ENCODE data around the gene PCDH7. TPM values are rescaled to one million over a fixed set of nuclear protein-coding genes. Genes with fewer than 3 reads are reported as not detected.

The PCDH7 gene
- total RNA-seq, 1 experiment from 2014 or later, result 1.9 TPM

DNA sequence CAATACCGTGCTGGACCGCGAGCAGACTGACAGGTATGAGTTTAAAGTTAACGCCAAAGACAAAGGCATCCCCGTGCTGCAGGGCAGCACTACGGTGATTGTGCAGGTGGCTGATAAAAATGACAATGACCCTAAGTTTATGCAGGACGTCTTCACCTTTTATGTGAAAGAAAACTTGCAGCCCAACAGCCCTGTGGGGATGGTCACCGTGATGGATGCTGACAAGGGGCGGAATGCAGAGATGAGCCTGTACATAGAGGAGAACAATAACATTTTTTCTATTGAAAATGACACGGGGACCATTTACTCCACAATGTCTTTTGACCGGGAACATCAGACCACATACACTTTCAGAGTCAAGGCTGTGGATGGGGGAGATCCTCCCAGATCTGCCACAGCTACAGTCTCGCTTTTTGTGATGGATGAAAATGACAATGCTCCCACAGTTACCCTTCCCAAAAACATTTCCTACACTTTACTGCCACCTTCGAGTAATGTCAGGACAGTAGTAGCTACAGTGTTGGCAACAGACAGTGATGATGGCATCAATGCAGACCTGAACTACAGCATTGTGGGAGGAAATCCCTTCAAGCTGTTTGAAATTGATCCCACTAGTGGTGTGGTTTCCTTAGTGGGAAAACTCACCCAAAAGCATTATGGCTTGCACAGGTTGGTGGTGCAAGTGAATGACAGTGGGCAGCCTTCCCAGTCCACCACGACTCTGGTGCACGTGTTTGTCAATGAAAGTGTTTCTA lies 3.2 kb downstream of the PCDH7 start:
- H2AFZ ChIP-seq (ENCODE audit: low read length), result no peak overlapping the region
- no peak overlapping the region for H3K4me2 ChIP-seq (ENCODE audit: low read length)
- intact Hi-C loops (cut with micrococcal nuclease), result no loop called here
- BruUV-seq (replicated peaks), result no TSS peak
- H3F3A ChIP-seq (ENCODE audit: low read length, unreplicated experiment), result no peaks in the 10 kb centered on the region
- CTCF ChIA-PET, result no interaction called here
- no peaks in the 10 kb centered on the region for H4K20me1 ChIP-seq (ENCODE audit: low read length)
- POLR2A ChIA-PET (ENCODE audit: unreplicated experiment), result no interaction called here
- peaks cover 10% of the 10 kb centered on the region; the same call in 1 of the 2 replicates for H3K4me1 ChIP-seq (ENCODE audit: insufficient read depth, low read length)
- H3K4me3 ChIP-seq (ENCODE audit: low read length), result no peak overlapping the region
- H3K27me3 ChIP-seq (ENCODE audit: low read length), result no peaks in the 10 kb centered on the region
- no peaks in the 10 kb centered on the region for H3K9me3 ChIP-seq (ENCODE audit: low read length)
- TF ChIP-seq EZH2phosphoT487 (IDR thresholded peaks at IDR 0.05; ENCODE audit: borderline replicate concordance, low read length), result no peak
- TF ChIP-seq EZH2 (IDR thresholded peaks at IDR 0.05; ENCODE audit: low read length, unreplicated experiment), result no peak
- TF ChIP-seq, protein P1, sequence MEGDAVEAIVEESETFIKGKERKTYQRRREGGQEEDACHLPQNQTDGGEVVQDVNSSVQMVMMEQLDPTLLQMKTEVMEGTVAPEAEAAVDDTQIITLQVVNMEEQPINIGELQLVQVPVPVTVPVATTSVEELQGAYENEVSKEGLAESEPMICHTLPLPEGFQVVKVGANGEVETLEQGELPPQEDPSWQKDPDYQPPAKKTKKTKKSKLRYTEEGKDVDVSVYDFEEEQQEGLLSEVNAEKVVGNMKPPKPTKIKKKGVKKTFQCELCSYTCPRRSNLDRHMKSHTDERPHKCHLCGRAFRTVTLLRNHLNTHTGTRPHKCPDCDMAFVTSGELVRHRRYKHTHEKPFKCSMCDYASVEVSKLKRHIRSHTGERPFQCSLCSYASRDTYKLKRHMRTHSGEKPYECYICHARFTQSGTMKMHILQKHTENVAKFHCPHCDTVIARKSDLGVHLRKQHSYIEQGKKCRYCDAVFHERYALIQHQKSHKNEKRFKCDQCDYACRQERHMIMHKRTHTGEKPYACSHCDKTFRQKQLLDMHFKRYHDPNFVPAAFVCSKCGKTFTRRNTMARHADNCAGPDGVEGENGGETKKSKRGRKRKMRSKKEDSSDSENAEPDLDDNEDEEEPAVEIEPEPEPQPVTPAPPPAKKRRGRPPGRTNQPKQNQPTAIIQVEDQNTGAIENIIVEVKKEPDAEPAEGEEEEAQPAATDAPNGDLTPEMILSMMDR (conservative IDR thresholded peaks at IDR 0.05; ENCODE audit: low read depth, low read length), result no peak
- no peak overlapping the region for H3K9ac ChIP-seq (ENCODE audit: low read length)
- no peaks in the 10 kb centered on the region for H3K9me2 ChIP-seq (replicated peaks; ENCODE audit: low read length)
- no peaks in the 10 kb centered on the region for H3K36me3 ChIP-seq (ENCODE audit: low read depth, low read length)
- DNase-seq (no peak), ATAC-seq (no peak)
- H3K27ac ChIP-seq (ENCODE audit: low read length), result no peak overlapping the region
- H3K79me2 ChIP-seq (ENCODE audit: low read length), result no peaks in the 10 kb centered on the region

DNA sequence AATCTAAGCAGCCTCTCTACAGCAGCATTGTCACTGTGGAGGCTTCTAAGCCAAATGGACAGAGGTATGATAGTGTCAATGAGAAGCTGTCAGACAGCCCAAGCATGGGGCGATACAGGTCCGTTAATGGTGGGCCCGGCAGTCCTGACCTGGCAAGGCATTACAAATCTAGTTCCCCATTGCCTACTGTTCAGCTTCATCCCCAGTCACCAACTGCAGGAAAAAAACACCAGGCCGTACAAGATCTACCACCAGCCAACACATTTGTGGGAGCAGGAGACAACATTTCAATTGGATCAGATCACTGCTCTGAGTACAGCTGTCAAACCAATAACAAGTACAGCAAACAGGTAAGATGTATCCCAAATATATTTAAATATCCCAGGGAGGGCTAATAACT lies 4.1 kb downstream of the PCDH7 start:
- no TSS peak for BruUV-seq (replicated peaks)
- TF ChIP-seq EZH2 (IDR thresholded peaks at IDR 0.05; ENCODE audit: low read length, unreplicated experiment) (no peak), EZH2phosphoT487 (IDR thresholded peaks at IDR 0.05; ENCODE audit: borderline replicate concordance, low read length) (no peak)
- TF ChIP-seq, protein P1 (conservative IDR thresholded peaks at IDR 0.05; ENCODE audit: low read depth, low read length), result no peak
- ChIA-PET CTCF (no interaction called here), POLR2A (ENCODE audit: unreplicated experiment) (no interaction called here)
- ATAC-seq (no peak), DNase-seq (no peak)
- H3K9ac ChIP-seq (ENCODE audit: low read length), result no peak overlapping the region
- no peak overlapping the region for H2AFZ ChIP-seq (ENCODE audit: low read length)
- H3K4me3 ChIP-seq (ENCODE audit: low read length), result no peak overlapping the region
- H3K79me2 ChIP-seq (ENCODE audit: low read length), result no peaks in the 10 kb centered on the region
- no peaks in the 10 kb centered on the region for H3K9me3 ChIP-seq (ENCODE audit: low read length)
- no peaks in the 10 kb centered on the region for H3K9me2 ChIP-seq (replicated peaks; ENCODE audit: low read length)
- H3K36me3 ChIP-seq (ENCODE audit: low read depth, low read length), result no peaks in the 10 kb centered on the region
- H3K4me1 ChIP-seq (ENCODE audit: insufficient read depth, low read length), result 0 out of 2 replicates have a peak, but pooled peaks cover 6% of the 10 kb centered on the region
- intact Hi-C loops (cut with micrococcal nuclease), result no loop called here
- H4K20me1 ChIP-seq (ENCODE audit: low read length), result no peaks in the 10 kb centered on the region
- H3K27ac ChIP-seq (ENCODE audit: low read length), result no peak overlapping the region
- no peaks in the 10 kb centered on the region for H3F3A ChIP-seq (ENCODE audit: low read length, unreplicated experiment)
- no peaks in the 10 kb centered on the region for H3K27me3 ChIP-seq (ENCODE audit: low read length)
- H3K4me2 ChIP-seq (ENCODE audit: low read length), result no peak overlapping the region

DNA sequence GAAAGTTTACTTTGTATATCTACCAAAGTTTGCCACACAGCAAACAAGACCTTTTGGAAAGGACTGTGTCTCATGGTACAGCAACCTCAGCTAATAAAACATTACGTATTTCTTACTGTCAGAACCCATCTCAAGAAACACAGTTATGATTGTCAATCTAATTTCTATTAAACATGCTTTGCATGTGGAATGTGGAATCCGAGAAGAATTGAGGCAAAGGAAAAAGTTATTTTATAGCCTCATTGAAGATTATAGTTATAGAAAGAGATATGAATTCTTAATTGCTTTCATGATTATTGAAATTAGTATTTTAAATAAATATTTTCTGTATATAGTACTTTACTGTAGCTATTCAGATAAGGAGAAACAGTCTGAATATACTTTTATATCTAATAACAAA lies 5.4 kb downstream of the PCDH7 start:
- H2AFZ ChIP-seq (ENCODE audit: low read length), result no peak overlapping the region
- ATAC-seq, result no peak
- no TSS peak for BruUV-seq (replicated peaks)
- 0 out of 2 replicates have a peak, but pooled peaks cover 6% of the 10 kb centered on the region for H3K4me1 ChIP-seq (ENCODE audit: insufficient read depth, low read length)
- no peaks in the 10 kb centered on the region for H3K27me3 ChIP-seq (ENCODE audit: low read length)
- no peak for DNase-seq
- no peaks in the 10 kb centered on the region for H3F3A ChIP-seq (ENCODE audit: low read length, unreplicated experiment)
- no peaks in the 10 kb centered on the region for H3K9me2 ChIP-seq (replicated peaks; ENCODE audit: low read length)
- H3K27ac ChIP-seq (ENCODE audit: low read length), result no peak overlapping the region
- no peak overlapping the region for H3K9ac ChIP-seq (ENCODE audit: low read length)
- POLR2A ChIA-PET (ENCODE audit: unreplicated experiment), result no interaction called here
- no peak overlapping the region for H3K4me2 ChIP-seq (ENCODE audit: low read length)
- CTCF ChIA-PET, result no interaction called here
- no peaks in the 10 kb centered on the region for H3K36me3 ChIP-seq (ENCODE audit: low read depth, low read length)
- intact Hi-C loops (cut with micrococcal nuclease), result no loop called here
- H3K79me2 ChIP-seq (ENCODE audit: low read length), result no peaks in the 10 kb centered on the region
- TF ChIP-seq, protein P1 (conservative IDR thresholded peaks at IDR 0.05; ENCODE audit: low read depth, low read length), result no peak
- TF ChIP-seq EZH2phosphoT487 (IDR thresholded peaks at IDR 0.05; ENCODE audit: borderline replicate concordance, low read length) (no peak), EZH2 (IDR thresholded peaks at IDR 0.05; ENCODE audit: low read length, unreplicated experiment) (no peak)
- no peaks in the 10 kb centered on the region for H4K20me1 ChIP-seq (ENCODE audit: low read length)
- H3K9me3 ChIP-seq (ENCODE audit: low read length), result no peaks in the 10 kb centered on the region
- no peak overlapping the region for H3K4me3 ChIP-seq (ENCODE audit: low read length)

Data from PC-3 (cell line).